ENCODE results near the gene DACH1.

- no peak for TF ChIP-seq ZFP30 (CRISPR knock-in tag; IDR thresholded peaks at IDR 0.05)
- TF ChIP-seq PATZ1 (CRISPR knock-in tag; IDR thresholded peaks at IDR 0.05; ENCODE audit: borderline replicate concordance), result no peak
- TF ChIP-seq ZFP3 (CRISPR knock-in tag; IDR thresholded peaks at IDR 0.05), result no peak
- no peak for TF ChIP-seq ZC3H10 (CRISPR knock-in tag; IDR thresholded peaks at IDR 0.05)
- TF ChIP-seq ARNTL (CRISPR knock-in tag; IDR thresholded peaks at IDR 0.05; ENCODE audit: borderline replicate concordance, low read depth), result no peak
- TF ChIP-seq ZNF70 (CRISPR knock-in tag; IDR thresholded peaks at IDR 0.05), result no peak
- TF ChIP-seq ZNF565 (CRISPR knock-in tag; conservative IDR thresholded peaks at IDR 0.05; ENCODE audit: low read depth), result no peak
- no peak for TF ChIP-seq GLIS3 (CRISPR knock-in tag; IDR thresholded peaks at IDR 0.05)
- TF ChIP-seq RARB (CRISPR knock-in tag; IDR thresholded peaks at IDR 0.05), result no peak
Observed at GRCh38 chr13:71727662-71728061, 139.3 kb downstream of the DACH1 start.

Measured in SK-N-SH treated with all-trans-retinoic acid at 6 μM for 48 hours (cell line).